ENCODE results near the gene CD99L2. TPM values are rescaled to one million over a fixed set of nuclear protein-coding genes. Genes with fewer than 3 reads are reported as not detected.

Gene CD99L2
- total RNA-seq, 1 donor from 2014 or later = 33.2 TPM

GRCh38 chrX:150936556-150936955 is 38.1 kb upstream of the CD99L2 start:
- ATAC-seq (no peak), DNase-seq (no peak)
- Histone ChIP-seq H3K9me3 (no peaks in the 10 kb centered on the region), H3K36me3 (no peaks in the 10 kb centered on the region), H3K4me3 (no peak overlapping the region), H3K4me1 (no peaks in the 10 kb centered on the region), H3K27ac (no peak overlapping the region), H3K27me3 (ENCODE audit: low read depth) (no peaks in the 10 kb centered on the region)
- intact Hi-C loops (cut with DNase I) = no loop called here
- TF ChIP-seq, protein P1, sequence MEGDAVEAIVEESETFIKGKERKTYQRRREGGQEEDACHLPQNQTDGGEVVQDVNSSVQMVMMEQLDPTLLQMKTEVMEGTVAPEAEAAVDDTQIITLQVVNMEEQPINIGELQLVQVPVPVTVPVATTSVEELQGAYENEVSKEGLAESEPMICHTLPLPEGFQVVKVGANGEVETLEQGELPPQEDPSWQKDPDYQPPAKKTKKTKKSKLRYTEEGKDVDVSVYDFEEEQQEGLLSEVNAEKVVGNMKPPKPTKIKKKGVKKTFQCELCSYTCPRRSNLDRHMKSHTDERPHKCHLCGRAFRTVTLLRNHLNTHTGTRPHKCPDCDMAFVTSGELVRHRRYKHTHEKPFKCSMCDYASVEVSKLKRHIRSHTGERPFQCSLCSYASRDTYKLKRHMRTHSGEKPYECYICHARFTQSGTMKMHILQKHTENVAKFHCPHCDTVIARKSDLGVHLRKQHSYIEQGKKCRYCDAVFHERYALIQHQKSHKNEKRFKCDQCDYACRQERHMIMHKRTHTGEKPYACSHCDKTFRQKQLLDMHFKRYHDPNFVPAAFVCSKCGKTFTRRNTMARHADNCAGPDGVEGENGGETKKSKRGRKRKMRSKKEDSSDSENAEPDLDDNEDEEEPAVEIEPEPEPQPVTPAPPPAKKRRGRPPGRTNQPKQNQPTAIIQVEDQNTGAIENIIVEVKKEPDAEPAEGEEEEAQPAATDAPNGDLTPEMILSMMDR (IDR thresholded peaks at IDR 0.05) = no peak

- intact Hi-C loops (cut with DNase I) = no loop called here
- H3K4me1 ChIP-seq = no peaks in the 10 kb centered on the region
- H3K27me3 ChIP-seq (ENCODE audit: low read depth) = no peaks in the 10 kb centered on the region
- DNase-seq = no peak
- no peaks in the 10 kb centered on the region for H3K9me3 ChIP-seq
- H3K27ac ChIP-seq = no peak overlapping the region
- no peaks in the 10 kb centered on the region for H3K36me3 ChIP-seq
- no peak for ATAC-seq
- TF ChIP-seq, protein P1 (IDR thresholded peaks at IDR 0.05) = no peak
- no peak overlapping the region for H3K4me3 ChIP-seq
These were observed 37.0 kb upstream of the CD99L2 start for GRCh38 chrX:150935467-150935866.

- no peak for ATAC-seq
- intact Hi-C loops (cut with DNase I) = no loop called here
- no peaks in the 10 kb centered on the region for H3K36me3 ChIP-seq
- no peaks in the 10 kb centered on the region for H3K9me3 ChIP-seq
- no peak for DNase-seq
- H3K27me3 ChIP-seq (ENCODE audit: low read depth) = no peaks in the 10 kb centered on the region
- H3K4me1 ChIP-seq = no peaks in the 10 kb centered on the region
- H3K4me3 ChIP-seq = no peak overlapping the region
- H3K27ac ChIP-seq = no peak overlapping the region
- TF ChIP-seq, protein P1 (IDR thresholded peaks at IDR 0.05) = no peak
These were observed 36.0 kb upstream of the CD99L2 start for GRCh38 chrX:150934453-150934852.

GRCh38 chrX:150933945-150934350 is 35.5 kb upstream of the CD99L2 start:
- Histone ChIP-seq H3K4me3 (no peak overlapping the region), H3K9me3 (no peaks in the 10 kb centered on the region), H3K27me3 (ENCODE audit: low read depth) (no peaks in the 10 kb centered on the region), H3K27ac (no peak overlapping the region), H3K36me3 (no peaks in the 10 kb centered on the region), H3K4me1 (no peaks in the 10 kb centered on the region)
- no peak for ATAC-seq
- DNase-seq = no peak
- TF ChIP-seq, protein P1 (IDR thresholded peaks at IDR 0.05) = no peak
- intact Hi-C loops (cut with DNase I) = no loop called here

- TF ChIP-seq, protein P1 (IDR thresholded peaks at IDR 0.05) = no peak
- Histone ChIP-seq H3K4me3 (no peak overlapping the region), H3K36me3 (no peaks in the 10 kb centered on the region), H3K4me1 (no peaks in the 10 kb centered on the region), H3K27me3 (ENCODE audit: low read depth) (no peaks in the 10 kb centered on the region), H3K27ac (no peak overlapping the region), H3K9me3 (no peaks in the 10 kb centered on the region)
- no peak for DNase-seq
- no peak for ATAC-seq
- intact Hi-C loops (cut with DNase I) = no loop called here
These were observed 30.6 kb upstream of the CD99L2 start for GRCh38 chrX:150929058-150929457.

DNA sequence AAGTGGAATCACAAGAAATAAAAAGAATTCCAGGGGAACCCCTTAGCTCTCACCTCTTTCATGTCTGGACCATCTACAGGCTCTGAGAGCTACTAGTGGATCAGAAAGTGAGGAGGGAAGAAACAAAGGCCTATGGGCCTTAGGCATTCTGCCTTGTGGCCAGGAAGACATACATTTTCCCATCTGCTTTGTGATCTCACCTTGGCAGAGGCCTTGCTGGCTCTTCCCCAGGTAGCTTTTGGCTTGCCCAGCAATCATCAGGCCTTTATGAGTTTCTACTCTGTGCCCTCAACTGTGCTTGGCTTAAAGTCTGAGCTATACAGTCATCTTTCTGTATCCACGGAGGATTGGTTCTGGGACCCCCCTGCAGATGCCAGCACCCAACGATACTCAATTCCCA is 28.3 kb upstream of the CD99L2 start:
- Histone ChIP-seq H3K9me3 (no peaks in the 10 kb centered on the region), H3K4me1 (no peaks in the 10 kb centered on the region), H3K27me3 (ENCODE audit: low read depth) (no peaks in the 10 kb centered on the region), H3K27ac (no peak overlapping the region), H3K4me3 (no peak overlapping the region), H3K36me3 (no peaks in the 10 kb centered on the region)
- TF ChIP-seq, protein P1 (IDR thresholded peaks at IDR 0.05) = no peak
- ATAC-seq (no peak), DNase-seq (no peak)
- intact Hi-C loops (cut with DNase I) = no loop called here

All from lower lobe of right lung (tissue), 2 donors.